ENCODE measurements around the gene MOSPD3.

GRCh38 chr7:100630066-100630465 is 17.7 kb downstream of the MOSPD3 start:
- TF ChIP-seq CTCF (IDR thresholded peaks at IDR 0.05; ENCODE audit: poor library complexity, severe bottlenecking), result no peak
- TF ChIP-seq EZH2 (IDR thresholded peaks at IDR 0.05; ENCODE audit: borderline replicate concordance, insufficient read depth, low read length, poor library complexity, severe bottlenecking), result no peak
- no peak for TF ChIP-seq RAD21 (conservative IDR thresholded peaks at IDR 0.05)
- TF ChIP-seq TAF1 (IDR thresholded peaks at IDR 0.05; ENCODE audit: low read depth), result no peak
- TF ChIP-seq EP300 (conservative IDR thresholded peaks at IDR 0.05; ENCODE audit: poor library complexity, severe bottlenecking), result no peak
- TF ChIP-seq POLR2AphosphoS5 (IDR thresholded peaks at IDR 0.05), result no peak
